ENCODE measurements around the gene EIF4ENIF1. TPM values are rescaled to one million over a fixed set of nuclear protein-coding genes. Genes with fewer than 3 reads are reported as not detected.

EIF4ENIF1 gene
- total and polyA plus RNA-seq, 9 of the 15 experiments (the other 6 are each of a cell fraction or from before 2014, with no cell fraction given) = 2.5 to 24.9 (median 15.8) TPM

DNA sequence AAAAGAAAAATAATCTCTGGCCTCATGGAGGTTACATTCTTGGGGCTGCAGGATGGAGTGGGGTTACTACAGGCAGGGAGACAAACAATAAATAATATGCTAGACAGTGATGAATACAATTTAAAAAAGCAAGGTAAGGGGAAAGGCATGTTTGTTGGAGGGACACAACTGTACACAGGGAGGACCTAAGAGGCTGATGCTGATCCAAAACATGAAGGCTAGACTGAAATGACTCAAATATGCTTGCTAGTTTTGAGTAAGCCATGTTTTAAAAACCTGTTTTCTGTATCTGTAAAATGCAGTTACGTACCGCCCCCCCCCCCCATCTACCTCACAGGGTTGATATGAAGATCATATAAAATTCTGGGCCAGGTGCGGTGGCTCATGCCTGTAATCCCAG, 44.0 kb downstream of the EIF4ENIF1 start (continued):
- TF ChIP-seq, protein P1, sequence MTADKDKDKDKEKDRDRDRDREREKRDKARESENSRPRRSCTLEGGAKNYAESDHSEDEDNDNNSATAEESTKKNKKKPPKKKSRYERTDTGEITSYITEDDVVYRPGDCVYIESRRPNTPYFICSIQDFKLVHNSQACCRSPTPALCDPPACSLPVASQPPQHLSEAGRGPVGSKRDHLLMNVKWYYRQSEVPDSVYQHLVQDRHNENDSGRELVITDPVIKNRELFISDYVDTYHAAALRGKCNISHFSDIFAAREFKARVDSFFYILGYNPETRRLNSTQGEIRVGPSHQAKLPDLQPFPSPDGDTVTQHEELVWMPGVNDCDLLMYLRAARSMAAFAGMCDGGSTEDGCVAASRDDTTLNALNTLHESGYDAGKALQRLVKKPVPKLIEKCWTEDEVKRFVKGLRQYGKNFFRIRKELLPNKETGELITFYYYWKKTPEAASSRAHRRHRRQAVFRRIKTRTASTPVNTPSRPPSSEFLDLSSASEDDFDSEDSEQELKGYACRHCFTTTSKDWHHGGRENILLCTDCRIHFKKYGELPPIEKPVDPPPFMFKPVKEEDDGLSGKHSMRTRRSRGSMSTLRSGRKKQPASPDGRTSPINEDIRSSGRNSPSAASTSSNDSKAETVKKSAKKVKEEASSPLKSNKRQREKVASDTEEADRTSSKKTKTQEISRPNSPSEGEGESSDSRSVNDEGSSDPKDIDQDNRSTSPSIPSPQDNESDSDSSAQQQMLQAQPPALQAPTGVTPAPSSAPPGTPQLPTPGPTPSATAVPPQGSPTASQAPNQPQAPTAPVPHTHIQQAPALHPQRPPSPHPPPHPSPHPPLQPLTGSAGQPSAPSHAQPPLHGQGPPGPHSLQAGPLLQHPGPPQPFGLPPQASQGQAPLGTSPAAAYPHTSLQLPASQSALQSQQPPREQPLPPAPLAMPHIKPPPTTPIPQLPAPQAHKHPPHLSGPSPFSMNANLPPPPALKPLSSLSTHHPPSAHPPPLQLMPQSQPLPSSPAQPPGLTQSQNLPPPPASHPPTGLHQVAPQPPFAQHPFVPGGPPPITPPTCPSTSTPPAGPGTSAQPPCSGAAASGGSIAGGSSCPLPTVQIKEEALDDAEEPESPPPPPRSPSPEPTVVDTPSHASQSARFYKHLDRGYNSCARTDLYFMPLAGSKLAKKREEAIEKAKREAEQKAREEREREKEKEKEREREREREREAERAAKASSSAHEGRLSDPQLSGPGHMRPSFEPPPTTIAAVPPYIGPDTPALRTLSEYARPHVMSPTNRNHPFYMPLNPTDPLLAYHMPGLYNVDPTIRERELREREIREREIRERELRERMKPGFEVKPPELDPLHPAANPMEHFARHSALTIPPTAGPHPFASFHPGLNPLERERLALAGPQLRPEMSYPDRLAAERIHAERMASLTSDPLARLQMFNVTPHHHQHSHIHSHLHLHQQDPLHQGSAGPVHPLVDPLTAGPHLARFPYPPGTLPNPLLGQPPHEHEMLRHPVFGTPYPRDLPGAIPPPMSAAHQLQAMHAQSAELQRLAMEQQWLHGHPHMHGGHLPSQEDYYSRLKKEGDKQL (CRISPR knock-in tag; IDR thresholded peaks at IDR 0.05; ENCODE audit: borderline replicate concordance) = no peak

GRCh38 chr22:31443516-31443915, 46.1 kb downstream of the EIF4ENIF1 start:
- H3K36me3 ChIP-seq (ENCODE audit: control insufficient read depth, insufficient read depth, low read length) = peaks cover 72% of the 10 kb centered on the region; the same call in 2 of the 3 replicates
- no peak overlapping the region for H3K4me3 ChIP-seq
- in situ Hi-C loops (cut with MboI) = no loop called here
- intact Hi-C loops (cut with micrococcal nuclease) = no loop called here
- no peaks in the 10 kb centered on the region for H3K9me3 ChIP-seq (replicated peaks; ENCODE audit: control insufficient read depth, insufficient read depth, low read depth, low read length)
- DNase-seq (ENCODE audit: extremely low read depth in 1 of 4, low spot score in 3 of 4) (no peak), FAIRE-seq (no peak), ATAC-seq (no peak)
- BruUV-seq (replicated peaks) = no TSS peak
- 71% methylated on average over 3 of the region's 7 CpGs for WGBS (ENCODE audit: insufficient coverage, low coverage, missing lambda C conversion rate)
- peaks cover 0 to 3% of the 10 kb centered on the region in 2 experiments; a peak in 1 of 5 replicates for H3K4me1 ChIP-seq (replicated peaks in 1 of 2; ENCODE audit: control insufficient read depth in 2 of 2, insufficient read depth in 2 of 2, low read length in 2 of 2)
- ChIA-PET CTCF (ENCODE audit: low intra/inter-chr PET ratio) (no interaction called here), POLR2A (no interaction called here)
- no peak overlapping the region for H2AFZ ChIP-seq (ENCODE audit: low read depth, low read length)
- no peak overlapping the region for H3K4me2 ChIP-seq (ENCODE audit: insufficient read depth, low read length)
- H3K27ac ChIP-seq (ENCODE audit: extremely low read depth, low read depth, low read length) = no peak overlapping the region
- H4K20me1 ChIP-seq (replicated peaks; ENCODE audit: control insufficient read depth, insufficient read depth, low read length) = no peaks in the 10 kb centered on the region
- H3K79me2 ChIP-seq (ENCODE audit: control insufficient read depth, insufficient read depth, low read length) = no peaks in the 10 kb centered on the region
- TF ChIP-seq KHSRP (IDR thresholded peaks at IDR 0.05) (no peak), NR2C1 (IDR thresholded peaks at IDR 0.05) (no peak), NR2C1 (tag; IDR thresholded peaks at IDR 0.05) (no peak), STAT5B (CRISPR knock-in tag; IDR thresholded peaks at IDR 0.05) (no peak), ZKSCAN1 (IDR thresholded peaks at IDR 0.05; ENCODE audit: low read depth, low read length) (no peak), E2F3 (CRISPR knock-in tag; IDR thresholded peaks at IDR 0.05) (no peak), SMC3 (conservative IDR thresholded peaks at IDR 0.05; ENCODE audit: insufficient read depth, low read depth, low read length) (no peak), PKNOX1 (IDR thresholded peaks at IDR 0.05) (no peak), LEF1 (IDR thresholded peaks at IDR 0.05) (no peak), SAFB (IDR thresholded peaks at IDR 0.05; ENCODE audit: borderline replicate concordance, low read depth, low read length) (no peak), SMARCE1 (IDR thresholded peaks at IDR 0.05) (no peak), ZNF444 (CRISPR knock-in tag; IDR thresholded peaks at IDR 0.05) (no peak)
- H3K9me1 ChIP-seq (ENCODE audit: control insufficient read depth, insufficient read depth, low read length) = no peaks in the 10 kb centered on the region
- H3K27me3 ChIP-seq (ENCODE audit: control insufficient read depth in 2 of 2, insufficient read depth in 2 of 2, low read length in 2 of 2) = no peaks in the 10 kb centered on the region
- no peak overlapping the region for H3K9ac ChIP-seq (ENCODE audit: insufficient read depth in 1 of 2, low read depth in 2 of 2, low read length in 2 of 2)
